ENCODE results near the gene DOCK9. TPM values are rescaled to one million over a fixed set of nuclear protein-coding genes. Genes with fewer than 3 reads are reported as not detected.

DOCK9 gene
- polyA plus RNA-seq, 1 experiment, result 14.5 TPM

DNA sequence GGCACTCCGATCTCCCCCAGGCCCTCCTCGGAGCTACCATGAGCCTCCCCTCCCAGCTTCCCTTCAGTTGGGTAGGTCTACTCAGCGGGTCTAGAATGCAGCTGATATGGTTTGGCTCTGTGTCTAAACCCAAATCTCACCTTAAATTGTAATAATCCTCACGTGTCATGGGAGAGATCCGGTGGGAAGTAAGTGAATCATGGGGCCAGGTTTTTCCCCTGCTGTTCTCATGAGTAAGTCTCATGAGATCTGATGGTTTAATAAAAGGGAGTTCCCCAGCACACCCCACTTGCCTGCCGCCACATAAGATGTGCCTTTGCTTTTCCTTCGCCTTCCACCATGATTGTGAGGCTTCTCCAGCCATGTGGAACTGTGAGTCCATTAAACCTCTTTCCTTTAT lies 14.5 kb upstream of the DOCK9 start:
- ChIA-PET POLR2A (interaction anchor here (0.7 kb wide), 1 partner anchor 172 kb away, joined by 5 read pairs; no protein-coding TSS in a partner anchor), CTCF (no interaction called here)
- TF ChIP-seq, protein P1, sequence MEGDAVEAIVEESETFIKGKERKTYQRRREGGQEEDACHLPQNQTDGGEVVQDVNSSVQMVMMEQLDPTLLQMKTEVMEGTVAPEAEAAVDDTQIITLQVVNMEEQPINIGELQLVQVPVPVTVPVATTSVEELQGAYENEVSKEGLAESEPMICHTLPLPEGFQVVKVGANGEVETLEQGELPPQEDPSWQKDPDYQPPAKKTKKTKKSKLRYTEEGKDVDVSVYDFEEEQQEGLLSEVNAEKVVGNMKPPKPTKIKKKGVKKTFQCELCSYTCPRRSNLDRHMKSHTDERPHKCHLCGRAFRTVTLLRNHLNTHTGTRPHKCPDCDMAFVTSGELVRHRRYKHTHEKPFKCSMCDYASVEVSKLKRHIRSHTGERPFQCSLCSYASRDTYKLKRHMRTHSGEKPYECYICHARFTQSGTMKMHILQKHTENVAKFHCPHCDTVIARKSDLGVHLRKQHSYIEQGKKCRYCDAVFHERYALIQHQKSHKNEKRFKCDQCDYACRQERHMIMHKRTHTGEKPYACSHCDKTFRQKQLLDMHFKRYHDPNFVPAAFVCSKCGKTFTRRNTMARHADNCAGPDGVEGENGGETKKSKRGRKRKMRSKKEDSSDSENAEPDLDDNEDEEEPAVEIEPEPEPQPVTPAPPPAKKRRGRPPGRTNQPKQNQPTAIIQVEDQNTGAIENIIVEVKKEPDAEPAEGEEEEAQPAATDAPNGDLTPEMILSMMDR (IDR thresholded peaks at IDR 0.05; ENCODE audit: insufficient read depth, low read depth, low read length), result no peak
- no peak for DNase-seq (ENCODE audit: low read depth)
- no peak overlapping the region for H3K4me3 ChIP-seq (ENCODE audit: low read depth, low read length)
- H3K27me3 ChIP-seq (ENCODE audit: control insufficient read depth, insufficient read depth, low read length), result no peaks in the 10 kb centered on the region
- no peaks in the 10 kb centered on the region for H3K36me3 ChIP-seq (ENCODE audit: control insufficient read depth, insufficient read depth, low read length)

GRCh38 chr13:98990701-98991100 lies 12.8 kb upstream of the DOCK9 start:
- Histone ChIP-seq H3K36me3 (ENCODE audit: control insufficient read depth, insufficient read depth, low read length) (no peaks in the 10 kb centered on the region), H3K27me3 (ENCODE audit: control insufficient read depth, insufficient read depth, low read length) (no peaks in the 10 kb centered on the region), H3K4me3 (ENCODE audit: low read depth, low read length) (no peak overlapping the region)
- DNase-seq (ENCODE audit: low read depth), result no peak
- POLR2A ChIA-PET, result no interaction called here
- TF ChIP-seq, protein P1 (IDR thresholded peaks at IDR 0.05; ENCODE audit: insufficient read depth, low read depth, low read length), result no peak
- CTCF ChIA-PET, result no interaction called here

DNA sequence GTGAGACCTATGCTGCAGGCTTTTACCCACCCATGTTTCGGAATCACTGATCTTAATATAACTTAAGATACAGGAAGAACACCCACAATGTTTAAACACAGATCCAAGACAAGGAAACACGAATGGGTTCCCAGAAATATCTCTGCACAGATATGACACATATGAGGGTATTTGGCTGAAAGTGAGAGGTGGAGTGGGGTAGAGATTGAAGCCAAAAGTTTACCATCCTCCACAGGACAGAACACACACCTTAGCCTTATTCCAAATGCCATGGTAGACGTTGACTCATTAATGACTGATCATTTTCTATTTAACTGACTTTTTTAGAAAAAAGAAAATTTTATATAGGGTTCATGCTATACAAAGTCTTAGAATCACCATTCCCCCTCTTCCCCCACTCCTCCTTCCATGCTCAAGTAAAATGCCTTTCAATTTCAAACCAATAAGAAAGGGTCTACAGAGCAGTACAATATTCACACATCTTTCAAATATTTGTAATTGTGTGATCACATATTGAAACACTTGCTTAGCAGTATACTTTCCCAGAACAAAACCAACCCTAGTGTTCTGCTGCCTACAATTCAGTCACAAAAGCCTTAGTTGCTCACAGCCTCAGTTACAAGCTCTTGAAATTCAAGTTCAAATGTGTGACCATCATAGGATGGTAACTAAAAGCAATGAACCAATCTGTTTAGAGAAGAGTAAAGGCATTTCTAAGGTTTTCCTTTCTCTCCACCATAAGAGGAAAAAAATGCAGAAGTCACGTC lies 11.8 kb upstream of the DOCK9 start:
- H3K36me3 ChIP-seq (ENCODE audit: control insufficient read depth, insufficient read depth, low read length), result no peaks in the 10 kb centered on the region
- ChIA-PET CTCF (no interaction called here), POLR2A (no interaction called here)
- no peak for DNase-seq (ENCODE audit: low read depth)
- TF ChIP-seq, protein P1 (IDR thresholded peaks at IDR 0.05; ENCODE audit: insufficient read depth, low read depth, low read length), result no peak
- no peaks in the 10 kb centered on the region for H3K27me3 ChIP-seq (ENCODE audit: control insufficient read depth, insufficient read depth, low read length)
- no peak overlapping the region for H3K4me3 ChIP-seq (ENCODE audit: low read depth, low read length)

DNA sequence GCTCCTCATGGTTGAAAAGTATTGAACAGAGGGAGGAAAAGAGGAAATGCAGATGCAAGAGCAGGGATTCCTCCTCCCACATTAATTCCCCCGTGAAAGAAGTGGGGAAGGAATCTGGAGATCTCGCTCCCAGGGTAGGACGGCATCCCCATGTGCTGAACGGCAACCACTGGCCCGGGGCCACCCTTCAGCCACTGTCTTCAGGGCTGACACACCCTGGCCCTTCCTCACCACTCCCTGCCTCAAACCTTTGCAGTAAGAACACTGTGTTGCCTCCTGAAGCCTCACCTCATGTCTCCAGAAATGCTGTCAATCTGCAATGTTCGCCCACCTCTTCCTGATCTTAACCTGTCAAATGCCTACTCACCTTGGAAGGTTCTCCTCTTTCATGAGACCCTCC lies 10.9 kb upstream of the DOCK9 start:
- Histone ChIP-seq H3K4me3 (ENCODE audit: low read depth, low read length) (no peak overlapping the region), H3K36me3 (ENCODE audit: control insufficient read depth, insufficient read depth, low read length) (no peaks in the 10 kb centered on the region), H3K27me3 (ENCODE audit: control insufficient read depth, insufficient read depth, low read length) (no peaks in the 10 kb centered on the region)
- POLR2A ChIA-PET, result no interaction called here
- CTCF ChIA-PET, result no interaction called here
- TF ChIP-seq, protein P1 (IDR thresholded peaks at IDR 0.05; ENCODE audit: insufficient read depth, low read depth, low read length), result no peak
- no peak for DNase-seq (ENCODE audit: low read depth)

DNA sequence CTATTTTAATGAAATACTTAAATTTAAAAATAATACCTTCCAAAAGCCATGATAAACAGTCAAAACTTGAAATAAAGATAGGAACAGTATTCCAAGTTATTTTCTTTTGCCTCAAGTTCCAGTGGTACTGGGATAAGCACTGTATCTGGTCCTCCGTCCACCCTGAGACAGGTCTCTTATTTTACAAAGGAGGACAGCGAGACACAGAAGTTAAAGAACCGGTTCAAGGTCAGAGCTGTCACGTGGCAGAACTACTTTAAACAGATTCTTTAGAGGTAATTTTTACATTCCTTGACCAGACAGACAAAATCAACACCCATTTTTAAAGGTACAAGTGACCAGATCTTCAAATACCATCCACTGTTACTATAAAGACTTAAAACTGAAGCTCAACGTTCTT lies 10.4 kb upstream of the DOCK9 start:
- H3K36me3 ChIP-seq (ENCODE audit: control insufficient read depth, insufficient read depth, low read length), result no peaks in the 10 kb centered on the region
- POLR2A ChIA-PET, result no interaction called here
- no peak overlapping the region for H3K4me3 ChIP-seq (ENCODE audit: low read depth, low read length)
- no peak for DNase-seq (ENCODE audit: low read depth)
- CTCF ChIA-PET, result no interaction called here
- no peaks in the 10 kb centered on the region for H3K27me3 ChIP-seq (ENCODE audit: control insufficient read depth, insufficient read depth, low read length)
- TF ChIP-seq, protein P1 (IDR thresholded peaks at IDR 0.05; ENCODE audit: insufficient read depth, low read depth, low read length), result no peak

All from BJ (cell line).